ACC112 (cell line): ENCODE measurements around the gene USP34.

ENCODE experiments used
- H2AFZ ChIP-seq: fragments of 200-600 bp; sonication (generic); one replicate; pipeline ENCODE4 v1.6.0; 2017; ENCODE audit warnings: antibody characterized with exemption, low read length; ENCODE audit not compliant: unreplicated experiment
- H3K27ac ChIP-seq: fragments of 200-600 bp; sonication (generic); 2 replicates; pipeline ENCODE4 v1.5.1; 2014; ENCODE audit warnings: low read depth, mild to moderate bottlenecking, antibody characterized with exemption, low read length, moderate library complexity
- H3K27me3 ChIP-seq: fragments of 200-600 bp; sonication (generic); 2 replicates; pipeline ENCODE4 v1.6.1; 2014; ENCODE audit warnings: mild to moderate bottlenecking, antibody characterized with exemption, low read length, moderate library complexity, mixed read lengths; ENCODE audit not compliant: insufficient read depth
- H3K36me3 ChIP-seq: fragments of 200-600 bp; sonication (generic); 2 replicates; pipeline ENCODE4 v1.6.1; 2016; ENCODE audit warnings: mild to moderate bottlenecking, antibody characterized with exemption, low read length, moderate library complexity, mixed read lengths; ENCODE audit not compliant: insufficient read depth
- H3K4me1 ChIP-seq: fragments of 200-600 bp; sonication (generic); one replicate; pipeline ENCODE4 v1.6.1; 2016; ENCODE audit warnings: low read length, mixed read lengths; ENCODE audit not compliant: insufficient read depth, unreplicated experiment, control insufficient read depth
- H3K4me3 ChIP-seq: fragments of 200-600 bp; sonication (generic); 2 replicates; pipeline ENCODE4 v1.5.1; 2014; ENCODE audit warnings: mild to moderate bottlenecking, low read depth, low read length
- H3K79me2 ChIP-seq: fragments of 200-600 bp; sonication (generic); one replicate; pipeline ENCODE4 v1.6.0; 2016; ENCODE audit warnings: low read length; ENCODE audit not compliant: control insufficient read depth, unreplicated experiment, insufficient read depth

USP34 gene, protein sequence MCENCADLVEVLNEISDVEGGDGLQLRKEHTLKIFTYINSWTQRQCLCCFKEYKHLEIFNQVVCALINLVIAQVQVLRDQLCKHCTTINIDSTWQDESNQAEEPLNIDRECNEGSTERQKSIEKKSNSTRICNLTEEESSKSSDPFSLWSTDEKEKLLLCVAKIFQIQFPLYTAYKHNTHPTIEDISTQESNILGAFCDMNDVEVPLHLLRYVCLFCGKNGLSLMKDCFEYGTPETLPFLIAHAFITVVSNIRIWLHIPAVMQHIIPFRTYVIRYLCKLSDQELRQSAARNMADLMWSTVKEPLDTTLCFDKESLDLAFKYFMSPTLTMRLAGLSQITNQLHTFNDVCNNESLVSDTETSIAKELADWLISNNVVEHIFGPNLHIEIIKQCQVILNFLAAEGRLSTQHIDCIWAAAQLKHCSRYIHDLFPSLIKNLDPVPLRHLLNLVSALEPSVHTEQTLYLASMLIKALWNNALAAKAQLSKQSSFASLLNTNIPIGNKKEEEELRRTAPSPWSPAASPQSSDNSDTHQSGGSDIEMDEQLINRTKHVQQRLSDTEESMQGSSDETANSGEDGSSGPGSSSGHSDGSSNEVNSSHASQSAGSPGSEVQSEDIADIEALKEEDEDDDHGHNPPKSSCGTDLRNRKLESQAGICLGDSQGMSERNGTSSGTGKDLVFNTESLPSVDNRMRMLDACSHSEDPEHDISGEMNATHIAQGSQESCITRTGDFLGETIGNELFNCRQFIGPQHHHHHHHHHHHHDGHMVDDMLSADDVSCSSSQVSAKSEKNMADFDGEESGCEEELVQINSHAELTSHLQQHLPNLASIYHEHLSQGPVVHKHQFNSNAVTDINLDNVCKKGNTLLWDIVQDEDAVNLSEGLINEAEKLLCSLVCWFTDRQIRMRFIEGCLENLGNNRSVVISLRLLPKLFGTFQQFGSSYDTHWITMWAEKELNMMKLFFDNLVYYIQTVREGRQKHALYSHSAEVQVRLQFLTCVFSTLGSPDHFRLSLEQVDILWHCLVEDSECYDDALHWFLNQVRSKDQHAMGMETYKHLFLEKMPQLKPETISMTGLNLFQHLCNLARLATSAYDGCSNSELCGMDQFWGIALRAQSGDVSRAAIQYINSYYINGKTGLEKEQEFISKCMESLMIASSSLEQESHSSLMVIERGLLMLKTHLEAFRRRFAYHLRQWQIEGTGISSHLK (N-terminal part only)

DNA sequence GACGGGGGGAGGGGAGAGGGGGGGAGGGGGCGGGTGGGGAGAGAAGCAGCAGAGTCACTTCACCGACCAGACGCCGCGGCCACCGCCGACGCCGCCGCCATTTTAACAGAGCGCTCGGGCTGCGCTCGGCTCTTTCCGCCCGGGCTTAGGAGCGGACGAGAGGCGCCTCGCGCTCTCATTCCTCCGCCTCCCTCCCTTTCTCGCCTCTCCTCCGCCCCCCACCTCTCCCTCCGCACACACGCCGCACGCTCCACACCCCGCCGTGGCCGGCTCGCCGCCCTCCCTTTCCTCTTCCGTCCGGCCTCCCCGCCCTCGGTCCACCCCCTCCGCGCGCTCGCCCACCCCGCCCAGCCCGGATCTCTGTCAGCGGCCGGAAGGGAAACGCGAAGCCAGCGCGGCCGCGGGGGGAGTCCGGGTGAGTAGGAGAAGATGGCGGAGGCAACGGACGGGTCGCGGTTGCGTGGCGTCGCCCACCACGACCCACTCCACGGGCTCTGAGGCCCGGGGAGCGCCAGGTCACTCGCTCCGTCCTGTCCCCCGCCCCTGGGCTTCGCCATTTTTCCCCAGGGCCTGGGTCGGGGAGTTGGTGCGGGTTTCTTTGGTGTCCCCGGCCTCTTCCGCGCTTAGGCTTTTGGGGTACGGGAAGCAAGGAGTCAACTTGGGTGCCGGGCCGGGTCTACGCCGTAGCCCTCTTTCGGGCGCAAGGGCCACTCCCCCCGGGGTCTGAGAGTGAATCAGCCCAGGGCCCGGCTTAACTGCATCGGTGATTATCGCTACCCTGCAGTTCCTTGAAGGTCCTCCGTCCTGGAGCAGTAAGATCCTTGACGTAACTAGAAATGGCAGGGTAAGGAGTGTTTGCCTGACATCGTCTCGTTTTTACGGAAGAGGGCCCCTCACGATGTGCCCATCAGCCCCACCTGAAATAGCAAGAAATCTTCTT, at the start of gene USP34:
Gene USP34 (minus strand): TSS at position 123 of the 940 bp plus-strand sequence. CDS start 395 bp downstream, outside the sequence.
- H3K4me1 ChIP-seq: peaks cover 12% of the 10 kb centered on the region
- peak within 1 kb of the TSS; percentile 93 for H3K27ac ChIP-seq
- H3K4me3 ChIP-seq: peak within 1 kb of the TSS; percentile 96
- H3K79me2 ChIP-seq: peaks cover 54% of the 10 kb centered on the region
- no peaks in the 10 kb centered on the region for H3K27me3 ChIP-seq
- H2AFZ ChIP-seq: peak within 1 kb of the TSS; percentile 100
- H3K36me3 ChIP-seq: peaks cover 9% of the 10 kb centered on the region; the same call in 1 of the 2 replicates

DNA sequence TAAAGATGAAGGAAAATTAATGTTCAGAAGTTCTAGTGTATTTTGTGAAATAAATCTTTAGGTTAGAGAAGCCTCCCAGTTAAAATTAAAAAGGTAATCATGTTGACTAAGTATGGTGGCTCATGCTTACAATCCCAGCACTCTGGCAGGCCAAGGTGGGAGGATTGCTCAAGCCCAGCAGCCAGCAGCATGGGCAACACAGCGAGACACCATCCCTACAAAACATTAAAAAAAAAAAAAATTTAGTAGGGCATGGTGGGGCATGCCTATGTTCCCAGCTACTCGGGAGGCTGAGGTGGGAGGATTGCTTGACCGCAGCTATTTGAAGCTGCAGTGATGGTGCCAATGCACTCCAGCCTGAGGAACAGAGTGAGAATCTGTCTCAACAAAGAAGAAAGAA, 49.4 kb upstream of the USP34 start:
- H3K27ac ChIP-seq: no peak overlapping the region
- H3K4me3 ChIP-seq: no peak overlapping the region
- peaks cover 38% of the 10 kb centered on the region for H3K36me3 ChIP-seq

DNA sequence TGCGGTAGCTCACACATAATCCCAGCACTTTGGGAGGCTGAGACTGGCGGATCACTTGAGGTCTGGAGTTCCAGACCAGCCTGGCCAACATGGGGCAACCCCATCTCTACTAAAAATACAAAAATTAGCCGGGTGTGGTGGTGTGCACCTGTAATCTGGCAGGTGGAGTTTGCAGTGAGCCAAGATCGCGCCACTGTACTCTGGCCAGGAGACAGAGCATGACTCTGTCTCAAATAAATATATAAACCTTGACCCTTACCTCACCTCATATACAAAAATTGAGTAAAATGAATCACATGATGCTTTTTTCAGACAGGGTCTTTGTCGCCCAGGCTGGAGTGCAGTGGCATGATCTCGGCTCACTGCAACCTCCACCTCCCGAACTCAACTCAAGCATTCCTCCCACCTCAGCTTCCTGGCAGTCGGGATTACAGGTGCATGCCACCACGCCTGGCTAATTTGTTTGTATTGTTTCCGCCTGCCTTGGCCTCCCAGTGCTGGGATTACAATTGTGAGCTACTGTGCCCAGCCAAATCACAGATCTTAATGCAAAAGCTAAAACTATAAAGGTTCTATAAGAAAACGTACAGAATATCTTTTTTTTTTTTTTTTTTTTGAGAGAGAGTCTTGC, 42.0 kb upstream of the USP34 start:
- H3K4me1 ChIP-seq: no peaks in the 10 kb centered on the region
- peaks cover 28% of the 10 kb centered on the region for H3K36me3 ChIP-seq
- peaks cover 86% of the 10 kb centered on the region for H3K79me2 ChIP-seq
- no peak overlapping the region for H3K27ac ChIP-seq
- H2AFZ ChIP-seq: no peak overlapping the region
- no peaks in the 10 kb centered on the region for H3K27me3 ChIP-seq
- H3K4me3 ChIP-seq: no peak overlapping the region

More for the DNA sequence above, 49.4 kb upstream of the USP34 start:
- no peak overlapping the region for H2AFZ ChIP-seq
- H3K79me2 ChIP-seq: peaks cover 84% of the 10 kb centered on the region
- H3K27me3 ChIP-seq: no peaks in the 10 kb centered on the region
- H3K4me1 ChIP-seq: peaks cover 6% of the 10 kb centered on the region

DNA sequence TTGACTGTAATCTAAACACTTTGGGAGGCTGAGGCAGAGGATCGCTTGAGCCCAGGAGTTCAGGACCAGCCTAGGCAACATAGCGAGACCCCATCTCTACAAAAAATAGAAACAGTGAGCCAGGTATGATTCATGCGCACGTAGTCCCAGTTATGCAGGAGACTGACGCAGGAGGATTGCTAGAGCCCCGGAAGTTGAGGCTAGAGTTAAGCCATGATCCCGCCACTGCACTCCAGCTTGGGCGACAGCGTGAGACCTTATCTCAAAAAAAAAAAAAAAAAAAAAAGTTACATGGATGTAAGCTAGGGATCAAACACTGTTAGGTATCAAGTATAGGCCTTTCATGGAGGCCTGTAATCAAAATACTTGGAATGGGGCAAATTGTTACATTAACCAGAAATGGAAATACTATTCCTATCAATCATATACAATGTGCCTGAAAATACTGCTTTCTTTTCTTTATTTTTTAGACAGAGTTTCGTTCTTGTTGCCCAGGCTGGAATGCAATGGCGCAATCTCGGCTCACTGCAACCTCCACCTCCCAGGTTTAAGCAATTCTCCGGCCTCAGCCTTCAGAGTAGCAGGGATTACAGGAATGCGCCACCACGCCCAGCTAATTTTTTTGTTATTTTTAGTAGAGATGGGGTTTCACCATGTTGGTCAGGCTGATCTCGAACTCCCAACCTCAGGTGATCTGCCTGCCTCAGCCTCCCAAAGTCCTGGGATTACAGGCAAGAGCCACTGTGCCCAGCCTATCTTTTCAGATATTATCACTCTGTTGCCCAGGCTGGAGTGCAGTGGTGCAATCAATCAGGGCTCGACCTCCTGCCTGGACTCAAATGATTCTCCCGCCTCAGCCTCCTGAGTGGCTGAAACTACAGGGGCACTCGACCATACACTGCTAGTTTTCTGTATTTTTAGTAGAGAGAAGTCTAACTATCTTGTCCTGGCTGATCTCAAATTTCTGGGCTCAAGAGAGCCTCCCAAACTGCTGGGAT, 40.1 kb upstream of the USP34 start:
- H3K79me2 ChIP-seq: peaks cover 93% of the 10 kb centered on the region
- no peaks in the 10 kb centered on the region for H3K27me3 ChIP-seq
- H2AFZ ChIP-seq: no peak overlapping the region
- no peaks in the 10 kb centered on the region for H3K4me1 ChIP-seq
- no peak overlapping the region for H3K27ac ChIP-seq
- no peak overlapping the region for H3K4me3 ChIP-seq
- peaks cover 22% of the 10 kb centered on the region for H3K36me3 ChIP-seq

DNA sequence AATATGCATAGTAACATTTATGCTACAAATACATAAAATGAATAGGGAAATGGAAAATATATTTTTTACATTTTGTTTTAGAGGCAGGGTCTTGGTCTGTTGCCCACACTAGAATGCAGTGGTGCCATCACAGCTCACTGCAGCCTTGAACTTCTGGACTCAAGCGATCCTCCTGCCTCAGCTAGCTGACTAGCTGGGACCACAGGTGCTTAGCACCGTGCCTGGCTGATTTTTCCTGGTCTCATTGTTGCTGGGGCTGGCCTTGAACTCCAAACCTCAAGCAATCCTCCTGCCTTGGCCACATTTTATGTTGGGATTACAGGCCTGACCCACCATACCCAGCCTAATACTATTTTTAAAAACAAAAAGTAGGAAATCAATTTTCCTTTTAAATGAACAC, 34.1 kb upstream of the USP34 start:
- H3K4me1 ChIP-seq: no peaks in the 10 kb centered on the region
- no peak overlapping the region for H3K27ac ChIP-seq
- peaks cover 83% of the 10 kb centered on the region for H3K79me2 ChIP-seq
- no peaks in the 10 kb centered on the region for H3K27me3 ChIP-seq
- H3K36me3 ChIP-seq: peaks cover 25% of the 10 kb centered on the region
- H2AFZ ChIP-seq: no peak overlapping the region
- no peak overlapping the region for H3K4me3 ChIP-seq

DNA sequence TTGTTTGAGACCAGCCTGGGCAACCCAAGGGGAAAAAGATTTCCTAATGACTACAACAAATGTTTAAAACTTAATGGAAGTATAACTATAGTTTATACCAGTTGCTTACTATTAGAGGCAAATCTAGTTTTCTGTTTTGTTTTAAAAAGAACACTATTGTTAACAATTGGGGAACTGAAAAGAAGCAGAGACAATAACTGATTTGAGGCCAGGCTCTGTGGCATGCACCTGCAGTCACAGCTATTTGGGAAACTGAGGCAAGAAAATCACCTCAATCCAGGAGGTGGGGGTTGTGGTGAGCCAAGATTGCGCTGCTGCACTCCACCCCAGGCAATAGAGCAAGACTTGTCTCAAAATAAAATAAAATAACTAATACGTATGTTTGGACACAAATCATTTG, 28.2 kb upstream of the USP34 start:
- Histone ChIP-seq H3K27me3 (no peaks in the 10 kb centered on the region), H3K4me3 (no peak overlapping the region), H3K4me1 (no peaks in the 10 kb centered on the region), H3K27ac (no peak overlapping the region), H3K36me3 (peaks cover 60% of the 10 kb centered on the region), H3K79me2 (peaks cover 43% of the 10 kb centered on the region), H2AFZ (no peak overlapping the region)

DNA sequence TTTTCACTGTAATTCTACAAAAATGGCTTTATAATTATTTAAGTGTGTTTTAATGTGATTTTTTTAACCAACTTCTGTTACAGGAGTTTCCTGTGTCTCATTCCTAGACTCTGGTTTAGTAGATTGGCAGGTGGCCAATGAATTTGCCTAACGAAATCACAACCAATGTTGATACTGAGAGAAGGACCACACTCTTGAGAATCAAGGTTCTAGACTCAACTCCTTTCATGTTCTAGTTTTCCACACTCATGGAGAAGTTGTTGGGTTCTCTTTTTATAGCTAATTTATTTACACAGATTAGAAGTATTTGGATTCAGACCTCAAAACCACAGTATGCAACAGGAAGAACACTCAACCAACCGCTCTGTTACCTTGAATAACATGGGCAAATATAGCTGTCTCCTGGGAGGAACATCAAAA, 22.6 kb upstream of the USP34 start:
- no peak overlapping the region for H3K4me3 ChIP-seq
- H2AFZ ChIP-seq: no peak overlapping the region
- H3K27ac ChIP-seq: no peak overlapping the region
- peaks cover 68% of the 10 kb centered on the region for H3K36me3 ChIP-seq
- peaks cover 22% of the 10 kb centered on the region for H3K79me2 ChIP-seq
- no peaks in the 10 kb centered on the region for H3K4me1 ChIP-seq
- H3K27me3 ChIP-seq: no peaks in the 10 kb centered on the region

DNA sequence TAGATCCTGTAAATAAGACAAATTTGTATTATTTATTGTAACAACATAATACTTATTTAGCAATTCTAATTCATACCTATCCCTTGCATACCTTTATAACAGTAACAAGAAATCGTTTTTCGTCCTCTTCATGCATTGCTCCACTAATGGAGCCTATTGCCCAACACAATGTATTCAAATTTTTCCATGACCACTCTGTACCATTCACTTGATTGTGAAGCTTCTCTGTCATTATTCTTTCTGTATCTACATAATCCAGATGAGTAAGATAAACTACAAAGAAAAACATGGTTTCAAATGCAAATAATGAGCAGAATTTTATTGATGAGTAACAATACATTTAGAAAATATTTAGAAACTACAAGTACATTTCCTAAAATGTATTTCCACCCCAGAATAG, 21.6 kb upstream of the USP34 start:
- H3K36me3 ChIP-seq: peaks cover 69% of the 10 kb centered on the region
- H3K27ac ChIP-seq: no peak overlapping the region
- H3K4me1 ChIP-seq: no peaks in the 10 kb centered on the region
- H3K27me3 ChIP-seq: no peaks in the 10 kb centered on the region
- H3K4me3 ChIP-seq: no peak overlapping the region
- no peak overlapping the region for H2AFZ ChIP-seq
- peaks cover 28% of the 10 kb centered on the region for H3K79me2 ChIP-seq

DNA sequence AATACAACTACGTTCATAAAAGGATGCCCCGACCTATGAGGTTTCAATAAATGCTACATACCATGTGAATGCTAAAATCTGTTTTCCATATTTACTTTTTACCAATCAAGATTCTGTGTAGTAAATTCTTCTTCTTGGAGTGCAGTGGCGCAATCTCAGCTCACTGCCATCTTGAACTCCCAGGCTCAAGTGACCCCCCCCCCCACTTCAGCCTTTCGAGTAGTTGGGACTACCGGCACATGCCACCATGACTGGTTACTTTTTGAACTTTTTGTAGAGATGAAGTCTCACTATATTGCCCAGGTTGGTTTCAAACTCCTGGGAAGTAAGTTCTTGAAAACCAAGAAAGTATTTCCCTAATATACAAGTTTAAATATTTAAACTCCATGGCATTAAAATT, 14.4 kb upstream of the USP34 start:
- H3K27ac ChIP-seq: no peak overlapping the region
- H3K27me3 ChIP-seq: no peaks in the 10 kb centered on the region
- H3K4me3 ChIP-seq: no peak overlapping the region
- H3K79me2 ChIP-seq: peaks cover 20% of the 10 kb centered on the region
- peaks cover 52% of the 10 kb centered on the region for H3K36me3 ChIP-seq
- no peaks in the 10 kb centered on the region for H3K4me1 ChIP-seq
- no peak overlapping the region for H2AFZ ChIP-seq
